Measurements from ENCODE around the gene CTXN1.

Gene CTXN1

DNA sequence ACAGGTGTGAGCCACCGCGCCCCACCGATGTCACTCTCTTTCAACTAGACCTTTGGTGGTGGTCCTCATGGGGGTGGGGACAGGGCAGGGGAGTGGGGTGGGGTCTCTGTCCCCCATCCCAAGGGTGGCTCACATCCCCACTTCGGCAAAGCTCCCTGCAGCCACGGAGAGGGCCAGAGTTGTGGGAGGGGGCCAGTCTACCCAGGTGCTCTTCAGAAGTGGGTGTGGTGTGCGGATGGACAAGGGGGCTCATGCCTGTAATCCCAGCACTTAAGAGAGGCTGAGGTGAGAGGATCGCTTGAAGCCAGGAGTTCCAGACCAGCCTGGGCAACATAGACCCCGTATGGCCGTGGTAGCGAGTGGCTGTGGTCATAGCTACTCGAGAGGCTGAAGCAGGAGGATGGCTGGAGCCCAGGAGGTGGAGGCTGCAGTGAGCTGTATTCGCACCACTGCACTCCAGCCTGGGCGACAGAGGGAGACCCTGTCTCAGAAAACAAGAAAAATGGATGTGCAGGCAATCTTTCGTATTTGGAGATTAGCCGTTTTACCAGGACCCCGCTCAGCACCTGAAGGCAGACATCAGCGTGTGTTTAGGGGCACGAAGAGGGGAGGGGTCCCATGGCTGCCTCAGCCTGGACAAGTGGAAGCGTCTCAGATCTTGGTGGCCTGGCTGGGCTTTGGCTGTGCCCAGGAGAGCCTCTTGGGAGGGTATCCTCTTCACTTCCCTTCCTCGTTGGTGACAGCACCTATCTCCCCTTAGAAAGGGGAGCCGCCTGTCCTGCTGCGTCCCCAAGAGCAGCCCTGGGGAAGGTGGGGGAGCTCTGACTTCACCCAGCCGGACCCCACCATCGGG is 10.5 kb downstream of the CTXN1 start:
- no peak for DNase-seq (ENCODE audit: low read depth in 3 of 3)

DNA sequence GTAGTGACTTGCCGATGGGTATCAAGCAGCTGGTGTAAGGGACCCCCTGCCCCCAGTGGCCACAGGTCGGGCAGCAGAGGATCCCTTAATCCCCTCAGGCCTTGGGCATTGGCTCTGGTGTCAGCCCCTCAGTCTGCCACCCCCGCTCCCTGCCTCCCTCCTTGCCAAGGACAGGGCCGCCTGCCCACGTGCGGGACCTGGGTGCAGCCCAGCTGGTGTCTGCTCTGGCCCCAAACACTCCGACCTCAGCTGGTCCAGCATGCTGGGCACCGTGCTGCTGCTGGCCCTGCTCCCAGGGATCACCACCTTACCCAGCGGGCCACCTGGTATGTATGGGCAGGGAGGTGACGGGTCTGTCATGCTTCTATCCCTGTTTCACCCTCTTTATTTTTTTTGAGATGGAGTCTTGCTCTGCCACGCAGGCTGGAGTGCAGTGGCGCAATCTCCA is 11.3 kb downstream of the CTXN1 start, which contains the start of gene TGFBR3L:
Gene TGFBR3L (plus strand): TSS at position 233 of the 448 bp plus-strand sequence.
- no peak for DNase-seq (ENCODE audit: low read depth in 3 of 3)

DNA sequence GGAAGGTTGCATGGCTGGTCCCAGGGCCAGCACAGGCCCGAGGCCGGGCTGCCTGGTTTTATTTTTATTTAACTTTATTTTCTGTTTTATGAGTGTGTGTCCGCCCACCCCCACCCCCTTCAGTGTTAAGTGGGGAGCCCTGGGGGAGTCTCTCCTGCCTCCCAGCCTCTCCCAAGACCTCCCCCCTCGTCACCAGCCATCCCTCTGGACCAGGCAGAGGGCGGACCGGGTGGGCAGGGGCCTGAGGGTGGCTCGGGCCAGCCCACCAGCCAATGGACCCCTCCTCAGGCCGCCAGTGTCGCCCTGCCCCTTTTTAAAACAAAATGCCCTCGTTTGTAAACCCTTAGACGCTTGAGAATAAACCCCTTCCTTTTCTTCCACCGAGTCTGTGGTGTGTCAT is 11.8 kb downstream of the CTXN1 start:
- DNase-seq (ENCODE audit: low read depth in 3 of 3) = no peak

DNA sequence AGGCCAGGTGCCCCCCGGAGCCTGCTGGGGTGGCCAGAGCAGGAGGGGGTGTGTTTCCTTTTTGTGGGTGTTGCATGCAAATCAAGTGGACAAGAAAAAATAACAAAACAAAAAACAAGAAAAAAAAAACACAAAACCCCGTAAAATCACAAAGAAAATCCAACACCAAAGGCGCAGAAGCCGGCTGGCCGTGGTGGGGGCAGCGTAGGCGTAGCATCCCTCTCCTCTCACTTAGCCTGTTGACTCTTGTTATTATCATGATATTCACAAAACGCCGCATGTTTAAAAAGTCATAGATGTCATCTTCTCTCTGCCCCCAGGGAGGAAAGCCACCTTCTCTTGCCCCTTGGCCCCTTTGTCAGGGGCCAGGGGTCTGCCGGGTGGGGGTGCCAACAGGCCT is 12.3 kb downstream of the CTXN1 start:
- no peak for DNase-seq (ENCODE audit: low read depth in 3 of 3)

DNA sequence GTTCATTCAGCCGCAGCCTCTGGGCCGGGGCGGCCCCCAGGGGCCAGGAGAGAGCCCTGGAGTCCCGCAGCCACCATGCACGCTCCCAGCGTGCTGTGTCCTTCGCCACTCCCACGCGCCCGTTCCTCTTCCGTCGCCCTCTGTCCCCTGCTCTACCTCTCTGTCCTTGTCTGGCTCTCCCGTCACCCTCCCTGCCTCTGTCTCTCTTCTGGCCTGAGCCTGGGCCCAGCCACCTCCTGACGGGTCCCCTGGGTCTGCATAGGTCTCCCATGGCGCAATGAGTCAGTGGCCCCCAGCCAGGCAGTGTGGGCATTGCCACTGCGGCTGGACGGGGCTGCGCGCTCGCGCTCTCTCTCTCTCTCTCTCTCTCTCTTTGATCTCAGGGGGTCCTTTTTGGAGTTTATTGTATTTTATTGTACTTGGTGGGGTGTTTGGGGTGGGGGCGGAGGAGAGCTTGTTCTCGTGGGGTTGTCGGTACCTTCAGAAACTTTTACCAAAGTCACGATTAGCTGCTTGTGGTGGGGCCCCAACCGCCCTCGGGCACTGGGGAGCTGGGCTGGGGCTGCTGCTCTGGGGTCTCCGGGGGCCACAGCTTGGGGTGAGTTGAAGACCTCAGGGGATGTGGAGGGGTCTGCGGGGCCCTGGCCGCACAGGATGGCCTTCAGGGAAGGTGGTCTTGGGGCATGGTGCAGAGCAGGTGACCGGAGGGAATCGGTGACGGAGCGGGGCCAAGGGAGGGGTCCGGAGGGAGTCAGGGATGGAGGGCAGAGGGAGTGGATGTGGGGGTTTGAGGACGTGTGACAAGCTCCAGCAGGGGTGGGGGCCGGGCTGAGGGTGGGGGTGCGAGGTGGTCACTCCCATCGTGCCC is 13.0 kb downstream of the CTXN1 start:
- DNase-seq (ENCODE audit: low read depth in 3 of 3) = no peak

DNA sequence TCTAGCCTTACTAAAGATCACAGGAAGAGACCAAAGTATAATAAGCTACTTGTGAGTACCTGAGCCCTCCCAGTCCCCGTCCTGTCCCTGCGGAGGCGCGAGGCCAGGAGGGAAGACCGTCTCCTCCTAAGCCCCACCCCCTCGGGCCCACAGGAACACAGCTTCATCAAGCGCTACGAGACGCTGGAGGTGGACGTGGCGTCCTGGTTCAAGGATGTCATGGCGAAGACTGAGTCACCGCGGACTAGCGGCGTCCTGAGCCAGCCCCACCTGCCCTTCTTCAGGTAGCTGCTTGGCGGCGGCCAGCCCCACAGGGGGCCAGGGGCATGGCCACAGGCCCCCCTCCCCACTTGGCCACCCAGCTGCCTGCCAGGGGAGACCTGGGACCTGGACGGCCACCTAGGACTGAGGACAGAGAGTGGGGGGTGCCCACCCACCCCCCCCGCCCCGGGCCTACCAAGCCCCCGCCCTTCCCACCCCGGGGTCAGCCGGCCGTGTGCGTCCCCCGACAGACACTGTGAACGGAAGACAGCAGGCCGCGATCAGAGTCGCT is 13.7 kb downstream of the CTXN1 start:
- no peak for DNase-seq (ENCODE audit: low read depth in 3 of 3)

DNA sequence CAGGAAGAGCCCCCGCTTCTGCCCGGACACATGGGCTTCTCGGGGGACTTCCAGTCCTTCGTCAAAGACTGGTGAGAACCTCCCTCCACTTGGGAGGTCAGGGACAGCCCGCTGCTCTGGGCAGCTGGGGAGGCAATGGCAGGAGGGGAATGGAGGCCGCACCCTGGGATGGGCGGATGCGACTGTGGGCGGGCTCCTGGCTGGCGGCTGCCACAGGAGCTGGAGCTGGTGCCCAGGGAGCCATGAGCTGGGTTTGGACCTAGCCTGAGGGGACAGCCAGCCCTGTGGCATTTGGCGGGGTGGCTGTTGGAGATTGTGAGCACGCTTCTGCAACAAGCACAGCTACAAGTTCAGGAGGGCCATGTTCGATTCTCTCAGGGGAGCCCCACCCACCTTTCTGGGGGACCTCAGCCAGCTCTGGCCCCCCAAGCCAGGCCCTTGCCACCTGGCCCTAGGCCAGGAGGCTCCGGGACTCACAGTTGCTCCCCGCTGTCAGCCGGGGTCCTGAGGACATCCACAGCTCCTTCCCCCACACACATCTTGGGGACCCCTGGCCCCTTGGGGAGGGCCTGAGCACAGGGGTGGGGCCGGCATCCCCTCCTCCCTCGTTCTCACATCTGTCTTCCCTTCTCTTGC is 14.3 kb downstream of the CTXN1 start:
- DNase-seq (ENCODE audit: low read depth in 3 of 3) = no peak

DNA sequence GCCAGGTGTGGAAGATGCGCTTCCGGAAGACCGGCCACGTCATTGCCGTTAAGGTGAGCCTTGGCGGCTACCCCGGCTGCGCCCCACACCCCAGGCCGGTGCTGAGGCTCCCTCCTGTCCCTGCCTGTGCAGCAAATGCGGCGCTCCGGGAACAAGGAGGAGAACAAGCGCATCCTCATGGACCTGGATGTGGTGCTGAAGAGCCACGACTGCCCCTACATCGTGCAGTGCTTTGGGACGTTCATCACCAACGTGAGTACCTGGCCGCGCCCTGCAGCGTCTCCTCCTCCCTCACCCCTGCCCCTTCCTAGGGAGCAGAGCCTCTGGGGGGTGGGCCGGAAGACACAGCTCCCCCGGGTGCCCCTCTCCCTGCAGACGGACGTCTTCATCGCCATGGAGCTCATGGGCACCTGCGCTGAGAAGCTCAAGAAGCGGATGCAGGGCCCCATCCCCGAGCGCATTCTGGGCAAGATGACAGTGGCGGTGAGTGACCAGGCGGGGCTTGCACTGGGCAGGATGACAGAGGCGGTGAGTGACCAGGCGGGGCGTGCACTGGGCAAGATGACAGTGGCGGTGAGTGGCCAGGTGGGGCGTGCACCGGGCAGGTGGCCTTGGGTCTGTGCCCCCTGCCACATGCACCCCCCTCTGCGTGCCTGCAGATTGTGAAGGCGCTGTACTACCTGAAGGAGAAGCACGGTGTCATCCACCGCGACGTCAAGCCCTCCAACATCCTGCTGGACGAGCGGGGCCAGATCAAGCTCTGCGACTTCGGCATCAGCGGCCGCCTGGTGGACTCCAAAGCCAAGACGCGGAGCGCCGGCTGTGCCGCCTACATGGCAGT is 15.4 kb downstream of the CTXN1 start:
- no peak for DNase-seq (ENCODE audit: low read depth in 3 of 3)

DNA sequence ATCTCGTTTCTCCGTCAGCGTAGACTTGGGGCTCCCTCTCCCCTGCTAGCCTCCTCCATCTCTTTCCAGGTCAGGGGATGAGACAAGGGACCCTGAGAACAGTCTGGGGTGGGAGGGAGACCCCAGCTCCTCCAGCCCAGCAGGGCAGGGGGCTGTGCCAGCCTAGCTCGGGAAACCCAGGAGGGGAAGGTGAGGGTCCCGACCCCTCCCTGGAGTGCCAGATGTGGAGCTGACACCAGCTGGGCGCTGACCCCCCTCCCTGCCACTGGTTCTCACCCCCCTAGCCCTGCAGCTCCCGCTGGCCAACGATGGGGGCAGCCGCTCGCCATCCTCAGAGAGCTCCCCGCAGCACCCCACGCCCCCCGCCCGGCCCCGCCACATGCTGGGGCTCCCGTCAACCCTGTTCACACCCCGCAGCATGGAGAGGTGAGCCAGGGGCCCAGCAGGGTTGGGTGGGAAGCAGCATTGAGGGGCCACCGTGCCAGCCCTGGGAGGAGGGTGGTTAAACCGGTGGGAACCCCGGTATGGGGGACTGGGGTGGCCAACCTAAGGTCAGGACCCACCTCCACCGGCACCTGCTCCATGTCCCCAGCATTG is 16.4 kb downstream of the CTXN1 start:
- DNase-seq (ENCODE audit: low read depth in 3 of 3) = no peak

DNA sequence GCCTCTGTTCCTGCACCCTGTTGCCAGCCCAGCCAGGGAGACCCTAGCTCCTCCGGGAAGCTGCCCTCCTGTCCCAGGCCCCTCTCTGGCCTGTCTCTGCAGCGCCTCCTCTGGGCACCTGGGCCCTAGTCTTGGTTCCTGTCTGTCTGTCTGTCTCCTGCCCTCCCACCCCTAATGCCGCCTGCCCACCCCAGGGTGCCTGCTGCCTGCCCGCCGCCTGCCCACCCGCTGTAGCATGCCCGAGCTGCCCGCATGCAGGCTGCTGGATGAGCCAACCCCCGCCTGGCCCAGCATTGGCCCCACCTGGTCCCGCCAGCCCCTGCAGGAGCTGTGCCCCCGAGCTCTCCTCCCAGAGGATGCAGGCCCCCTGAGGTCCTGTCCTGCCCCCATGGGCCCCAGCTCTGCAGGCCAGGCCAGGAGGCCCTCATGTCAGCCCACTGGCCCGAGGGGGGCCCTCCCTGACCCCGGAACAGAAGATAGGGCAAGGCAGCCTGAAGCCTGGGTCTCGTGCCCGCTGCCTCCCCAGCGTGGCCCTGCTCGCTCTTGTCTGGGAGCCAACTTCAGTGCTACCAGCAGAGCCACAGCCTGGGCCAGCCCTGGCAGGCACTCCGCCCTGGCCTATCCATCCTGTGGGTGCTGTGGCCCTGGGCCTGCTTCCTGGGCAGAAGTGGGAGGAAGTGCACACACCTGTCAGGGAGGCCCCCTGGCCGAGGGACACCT is 17.0 kb downstream of the CTXN1 start:
- DNase-seq (ENCODE audit: low read depth in 3 of 3) = no peak

DNA sequence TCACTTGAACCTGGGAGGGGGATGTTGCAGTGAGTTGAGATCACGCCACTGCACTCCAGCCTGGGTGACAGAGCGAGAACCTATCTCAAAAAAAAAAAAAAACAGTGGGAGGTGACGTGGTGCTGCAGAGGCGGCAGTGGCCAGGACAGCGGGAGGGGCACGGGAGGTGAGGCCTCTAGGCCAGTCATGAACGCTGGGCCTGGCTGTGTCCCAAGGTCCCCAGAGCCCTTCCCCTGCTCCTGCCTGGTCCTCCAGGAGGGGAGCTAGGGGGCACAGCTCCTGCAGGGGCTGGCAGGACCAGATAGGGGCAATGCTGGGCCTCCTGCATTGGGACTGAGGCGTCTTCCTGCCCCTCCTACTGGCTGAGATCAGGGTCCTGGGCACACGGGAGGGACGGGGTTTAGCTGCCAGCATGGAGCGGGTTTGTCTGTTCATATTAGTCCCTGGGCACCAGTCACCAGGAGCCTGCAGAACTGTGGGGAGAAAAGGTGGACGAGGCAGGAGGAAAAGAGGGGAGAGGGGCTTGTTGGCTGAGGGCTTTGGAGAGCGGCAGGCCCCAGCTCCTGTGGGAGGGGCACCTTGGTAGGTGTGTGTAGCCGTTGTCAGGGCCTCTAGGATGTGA is 17.7 kb downstream of the CTXN1 start:
- no peak for DNase-seq (ENCODE audit: low read depth in 3 of 3)

DNA sequence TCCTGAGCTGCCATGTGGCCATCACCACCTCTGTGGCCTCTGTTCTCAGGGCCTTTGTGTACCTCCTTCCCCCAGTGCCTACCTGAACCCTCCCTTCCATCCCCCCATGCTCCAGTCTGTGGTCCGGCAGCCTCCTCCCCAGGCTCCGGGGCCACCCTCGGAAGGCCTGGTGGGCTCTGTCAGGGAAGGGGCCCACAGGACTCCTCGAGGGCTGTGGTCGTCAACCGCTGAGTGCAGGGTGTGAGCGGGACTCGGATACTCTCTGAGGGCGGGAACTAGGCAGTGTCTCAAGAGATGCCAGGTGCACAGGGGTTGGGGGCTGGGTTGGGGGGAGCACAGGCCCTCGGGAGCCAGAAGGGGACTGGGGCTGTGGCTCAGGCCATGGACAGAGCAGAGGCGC is 18.4 kb downstream of the CTXN1 start:
- no peak for DNase-seq (ENCODE audit: low read depth in 3 of 3)

DNA sequence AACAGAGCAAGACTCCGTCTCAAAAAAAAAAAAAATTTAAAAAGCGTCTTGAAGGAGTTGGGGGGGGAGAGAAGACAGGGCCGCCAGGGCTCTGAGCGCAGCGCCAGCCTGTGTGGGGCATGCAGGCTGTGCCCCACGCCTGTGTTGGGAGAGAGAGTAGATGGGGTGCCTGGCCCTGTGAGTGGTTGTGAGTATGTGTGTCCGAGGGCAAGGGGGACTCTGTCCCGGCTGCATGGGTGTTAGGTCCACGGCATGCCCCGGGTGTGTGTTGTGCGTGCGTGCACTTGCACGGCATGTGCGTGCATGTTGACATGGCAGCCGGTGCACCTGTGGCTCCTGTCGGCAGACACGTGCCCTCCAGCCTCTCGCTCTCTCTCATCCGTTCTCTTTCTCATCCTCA is 18.8 kb downstream of the CTXN1 start:
- no peak for DNase-seq (ENCODE audit: low read depth in 3 of 3)

DNA sequence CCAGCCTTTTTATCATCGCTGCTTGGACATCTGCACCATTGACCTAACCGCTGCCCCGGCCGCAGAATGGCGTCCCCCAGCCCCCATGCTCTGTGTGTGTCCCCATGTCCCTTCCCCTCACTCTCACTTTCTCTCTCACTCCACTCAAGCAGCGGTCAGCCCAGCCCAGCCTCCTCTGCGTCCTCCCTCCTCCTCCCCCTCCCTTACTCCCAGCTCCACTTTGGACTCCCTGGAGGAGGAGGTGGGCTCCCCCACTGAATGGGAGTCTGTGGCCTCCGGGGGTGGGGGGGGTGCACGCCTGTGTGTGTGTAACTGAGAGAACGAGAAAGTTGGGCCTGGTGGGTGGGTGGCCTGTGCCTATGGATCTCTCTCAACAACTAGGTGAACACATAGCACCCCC is 20.1 kb downstream of the CTXN1 start:
- no peak for DNase-seq (ENCODE audit: low read depth in 3 of 3)

DNA sequence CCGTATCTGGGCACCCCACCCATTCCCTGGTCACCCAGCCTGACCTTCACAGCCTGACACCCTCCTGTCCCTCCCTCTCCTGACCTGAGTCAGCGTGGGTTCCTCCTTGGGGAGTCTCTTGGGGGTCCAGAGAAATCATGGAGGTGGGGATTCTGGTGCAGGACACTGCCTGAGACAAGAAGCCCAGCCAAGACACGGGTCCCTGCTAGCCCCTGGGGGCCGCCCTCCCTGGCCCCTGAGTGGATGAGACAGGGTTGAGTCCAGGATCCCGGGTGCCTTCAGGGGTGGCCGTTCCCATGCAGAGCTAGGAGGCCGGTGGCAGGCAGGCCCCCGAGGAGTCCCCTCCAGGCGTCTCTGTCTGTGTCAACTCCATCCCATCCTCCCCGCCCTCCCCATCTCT is 20.7 kb downstream of the CTXN1 start:
- no peak for DNase-seq (ENCODE audit: low read depth in 3 of 3)

DNA sequence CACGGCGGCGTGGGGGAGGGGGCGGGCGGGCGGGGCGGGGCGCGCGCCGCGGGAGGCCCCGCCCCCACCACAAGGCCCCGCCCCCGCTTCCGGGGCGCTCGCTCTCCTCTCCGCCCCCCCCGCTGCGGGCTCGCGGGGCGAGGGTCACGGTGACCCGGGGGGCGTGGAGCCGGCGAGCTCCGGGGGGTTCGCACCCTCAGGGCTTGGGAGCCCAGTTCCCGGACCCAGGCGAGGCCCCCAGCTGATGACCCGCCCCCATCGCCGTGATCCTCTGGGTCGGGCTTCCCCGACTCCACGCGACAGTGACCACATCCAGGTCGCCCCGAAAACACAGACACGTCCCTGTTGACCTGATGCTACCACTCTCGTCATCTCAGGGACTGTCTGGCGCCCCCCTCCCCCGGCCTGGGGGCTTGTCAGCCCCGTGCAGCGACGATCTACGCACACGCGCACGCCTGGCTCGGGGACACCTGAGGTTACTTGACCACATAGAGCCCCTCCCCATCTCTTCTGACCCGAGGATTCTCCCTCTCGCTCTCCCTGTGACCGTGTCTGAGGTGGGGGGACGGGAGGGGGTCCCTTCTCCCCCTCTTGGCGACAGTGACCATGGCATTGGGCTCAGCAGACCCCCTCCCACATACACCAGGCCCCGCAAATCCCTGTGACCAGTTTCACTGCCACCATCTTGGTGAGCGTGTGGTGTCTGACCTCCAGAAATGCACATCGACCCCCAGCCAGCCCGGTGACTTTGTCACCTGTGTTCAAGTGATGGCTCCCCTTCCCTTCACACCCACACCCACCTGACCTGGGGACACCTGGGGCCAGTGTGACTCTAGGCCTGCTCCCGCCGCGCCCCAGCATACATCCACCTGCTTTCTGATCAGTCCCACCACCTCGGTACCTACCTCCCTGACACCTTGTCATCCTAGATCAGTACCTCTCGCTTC is 21.6 kb downstream of the CTXN1 start:
- DNase-seq (ENCODE audit: low read depth in 3 of 3) = peak in 1 of 3 experiments; percentile 43

DNA sequence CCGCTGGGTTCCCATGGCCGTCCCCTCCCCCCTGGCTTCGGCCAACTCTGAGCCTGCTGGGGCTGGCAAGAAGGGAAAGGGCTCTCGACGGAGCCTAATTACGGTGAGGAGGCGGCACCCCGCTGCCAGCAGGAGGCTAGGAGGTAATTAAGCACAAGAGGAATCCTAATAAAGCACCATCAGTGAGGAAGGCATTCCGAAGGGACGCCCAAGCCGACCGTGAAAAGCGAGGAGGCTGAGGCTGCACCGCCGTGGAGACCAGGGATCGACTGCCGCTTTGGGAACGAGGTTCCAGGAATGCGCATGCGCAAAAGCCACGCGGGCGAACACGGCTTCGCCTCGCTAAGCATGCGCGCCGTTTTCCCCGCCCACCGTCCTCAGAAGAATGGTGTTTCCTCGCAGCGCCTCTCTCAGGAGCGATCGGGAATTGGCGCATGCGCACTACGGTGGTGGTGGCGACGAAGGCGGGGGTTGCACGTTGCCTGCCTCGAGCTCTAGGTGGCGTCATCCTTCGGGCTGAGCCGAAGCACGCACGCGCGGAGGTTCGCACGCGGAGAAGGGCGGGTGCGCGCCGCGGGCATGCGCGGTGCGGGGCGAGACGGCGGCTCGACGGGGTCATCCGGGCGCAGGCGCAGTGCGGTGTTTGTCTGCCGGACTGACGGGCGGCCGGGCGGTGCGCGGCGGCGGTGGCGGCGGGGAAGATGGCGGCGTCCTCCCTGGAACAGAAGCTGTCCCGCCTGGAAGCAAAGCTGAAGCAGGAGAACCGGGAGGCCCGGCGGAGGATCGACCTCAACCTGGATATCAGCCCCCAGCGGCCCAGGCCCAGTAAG is 22.5 kb downstream of the CTXN1 start, which contains the start of gene MAP2K7:
Gene MAP2K7 (plus strand): TSS at position 634 of the 830 bp plus-strand sequence. CDS start 68 bp downstream, at position 702.
- peak; percentile 100 for DNase-seq (ENCODE audit: low read depth in 3 of 3)
